Fibroblast of skin of back (primary cell): ENCODE data around the gene GSTA2.

Experiments
- DNase-seq: peaks from one replicate; pipeline ENCODE4 v3.0.0-alpha.2; 2013

The GSTA2 gene

DNA sequence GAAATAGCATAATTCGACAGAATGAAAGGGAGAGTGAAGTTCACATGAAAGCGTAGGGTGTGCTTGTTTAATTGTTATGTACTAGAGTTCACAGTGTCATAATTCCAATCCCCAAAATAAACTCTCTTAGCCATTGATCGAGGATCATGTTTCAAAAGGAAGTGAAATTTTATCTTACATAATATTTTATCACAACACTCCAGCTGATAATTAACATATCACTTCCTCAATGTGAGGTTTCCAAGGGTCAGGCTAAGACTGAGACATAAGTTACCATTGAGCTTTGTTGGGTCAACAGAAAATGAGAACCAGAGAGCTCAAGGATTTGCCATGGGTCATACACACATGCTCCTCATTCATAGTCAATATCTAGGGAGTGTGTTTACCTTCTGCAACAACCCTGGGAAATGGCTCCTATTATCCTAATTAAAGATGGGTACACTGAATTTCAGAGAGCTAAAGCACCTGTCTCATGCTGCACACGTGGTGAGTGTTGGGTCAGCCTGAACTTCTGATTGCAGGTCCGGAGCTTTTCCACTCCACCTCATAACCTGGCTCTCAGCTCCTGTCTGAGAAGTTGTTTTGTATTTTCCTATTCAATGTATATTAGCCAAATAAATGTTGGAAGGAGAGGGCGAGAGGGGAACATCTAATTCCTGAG is 3.0 kb downstream of the GSTA2 start:
- DNase-seq: no peak

- peak; percentile 17 for DNase-seq
Measured at GRCh38 chr6:52759085-52759484, 4.2 kb downstream of the GSTA2 start.

- DNase-seq: peak; percentile 78
Measured at GRCh38 chr6:52757651-52758338, 5.5 kb downstream of the GSTA2 start.

- DNase-seq: no peak
Measured at GRCh38 chr6:52754443-52754842, 8.8 kb downstream of the GSTA2 start.

DNA sequence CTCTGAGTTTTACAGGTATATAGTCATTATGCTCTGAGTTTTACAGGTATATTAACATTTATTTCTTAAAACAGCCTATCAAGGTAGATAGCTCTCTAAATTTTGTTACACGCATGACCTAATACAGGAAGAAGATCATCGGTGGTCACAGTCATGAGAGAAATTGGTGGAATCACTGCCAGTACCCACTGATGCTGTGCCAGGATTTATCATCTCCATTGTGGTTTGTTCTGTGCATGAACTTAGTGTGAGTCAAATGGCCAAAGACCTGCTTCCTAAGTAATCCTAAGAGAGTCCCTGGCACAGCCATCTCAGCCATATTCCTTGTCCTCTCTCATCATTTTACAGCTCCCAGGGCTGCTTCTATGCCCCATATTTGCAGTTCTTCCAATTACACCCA is 10.1 kb downstream of the GSTA2 start:
- peak; percentile 40 for DNase-seq

DNA sequence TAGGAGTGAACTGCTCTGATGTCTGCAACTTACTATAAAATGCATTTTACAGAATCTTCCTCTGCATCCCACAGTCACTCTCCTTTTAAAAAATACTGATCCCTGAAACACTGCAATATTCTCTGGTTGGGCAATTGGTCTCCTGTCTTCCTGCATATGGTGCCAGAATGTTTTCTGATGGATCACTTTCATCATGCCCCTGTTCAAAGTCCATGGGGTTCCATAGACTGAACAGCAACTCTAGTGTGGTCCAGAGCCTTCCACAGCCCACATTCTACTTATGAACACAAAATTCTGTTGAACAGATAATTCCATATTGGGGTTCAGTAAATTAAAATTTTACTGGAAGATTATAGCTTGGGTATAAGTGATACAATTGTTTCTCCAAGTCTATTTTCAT is 11.0 kb downstream of the GSTA2 start:
- no peak for DNase-seq

DNA sequence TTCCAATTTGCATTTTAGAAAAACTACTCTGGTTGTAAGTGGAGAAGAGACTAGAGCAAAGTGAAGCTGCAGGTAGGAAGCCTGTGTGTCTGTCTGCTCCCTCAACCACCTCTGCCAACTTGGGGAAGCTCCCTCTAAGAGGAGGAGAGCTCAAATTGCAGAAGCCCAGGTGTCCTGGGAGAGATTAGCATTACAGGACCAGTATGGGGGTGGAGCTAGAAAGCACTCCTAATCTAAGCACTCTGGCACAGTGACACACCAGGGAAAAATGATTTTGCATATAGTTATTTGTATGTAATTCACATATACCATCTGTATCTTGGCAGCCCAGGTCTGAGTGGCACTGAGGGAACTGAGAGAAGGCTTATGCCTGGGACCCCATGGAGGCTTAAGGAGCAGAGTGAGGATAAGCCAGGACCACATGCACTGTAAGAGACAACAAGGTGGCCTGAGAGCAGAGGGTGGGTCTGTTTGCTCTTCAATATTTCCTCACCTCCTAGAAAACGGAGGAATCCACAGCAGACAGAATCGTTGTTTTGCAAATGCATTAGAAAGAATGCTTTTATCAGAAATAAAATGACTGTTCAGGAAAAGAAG is 13.6 kb downstream of the GSTA2 start:
- DNase-seq: peak; percentile 48

GRCh38 chr6:52747301-52747700 is 16.0 kb downstream of the GSTA2 start:
- DNase-seq: peak; percentile 99

- peak; percentile 21 for DNase-seq
Measured at GRCh38 chr6:52746213-52746612, 17.1 kb downstream of the GSTA2 start.

GRCh38 chr6:52745764-52746201 is 17.5 kb downstream of the GSTA2 start:
- DNase-seq: no peak

- peak; percentile 72 for DNase-seq
Measured at GRCh38 chr6:52741872-52742271, 21.4 kb downstream of the GSTA2 start.

GRCh38 chr6:52739627-52740026 is 23.6 kb downstream of the GSTA2 start:
- DNase-seq: no peak

- DNase-seq: no peak
Measured at GRCh38 chr6:52739134-52739533, 24.1 kb downstream of the GSTA2 start.

- DNase-seq: no peak
Measured at GRCh38 chr6:52736145-52736544, 27.1 kb downstream of the GSTA2 start.

GRCh38 chr6:52735071-52735470 is 28.2 kb downstream of the GSTA2 start:
- DNase-seq: no peak

DNA sequence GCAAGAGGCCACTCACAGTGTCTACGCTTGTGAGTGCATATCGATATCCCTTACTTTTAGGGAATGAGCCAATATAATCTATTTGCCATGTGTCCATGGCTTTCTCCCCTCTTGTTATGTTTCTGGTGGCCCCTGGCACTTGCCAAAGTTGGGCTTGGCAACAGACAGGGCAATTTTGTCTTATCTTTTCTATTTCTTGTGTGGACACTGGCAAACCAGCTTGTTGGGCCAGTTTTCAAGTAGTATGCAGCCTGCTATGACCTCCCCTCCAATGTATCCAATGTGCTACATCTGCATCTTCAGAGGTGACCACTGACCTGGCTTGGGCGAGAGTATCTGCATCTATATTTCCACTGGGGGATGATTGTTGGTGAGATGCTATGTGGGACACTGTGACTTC is 29.2 kb downstream of the GSTA2 start:
- no peak for DNase-seq

DNA sequence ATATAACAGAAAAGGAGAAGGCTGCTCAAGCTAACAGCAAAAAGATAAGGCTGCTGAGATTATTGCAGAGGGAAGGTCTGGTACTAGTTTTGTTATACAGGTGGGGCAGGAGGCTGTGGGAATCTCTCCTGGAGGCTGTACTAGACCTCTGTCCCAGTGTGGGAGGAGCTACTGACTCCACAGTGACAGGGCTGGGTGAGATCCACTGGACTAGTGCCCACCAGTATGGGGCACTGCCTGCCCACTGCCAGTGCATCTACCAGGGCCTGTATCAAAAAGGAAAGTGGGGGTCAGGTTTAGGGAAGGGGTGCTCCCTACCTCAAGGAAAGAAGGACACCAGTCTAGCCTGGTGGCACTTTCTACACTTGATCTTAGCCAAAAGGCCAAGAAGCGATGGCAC is 30.1 kb downstream of the GSTA2 start:
- DNase-seq: no peak

DNA sequence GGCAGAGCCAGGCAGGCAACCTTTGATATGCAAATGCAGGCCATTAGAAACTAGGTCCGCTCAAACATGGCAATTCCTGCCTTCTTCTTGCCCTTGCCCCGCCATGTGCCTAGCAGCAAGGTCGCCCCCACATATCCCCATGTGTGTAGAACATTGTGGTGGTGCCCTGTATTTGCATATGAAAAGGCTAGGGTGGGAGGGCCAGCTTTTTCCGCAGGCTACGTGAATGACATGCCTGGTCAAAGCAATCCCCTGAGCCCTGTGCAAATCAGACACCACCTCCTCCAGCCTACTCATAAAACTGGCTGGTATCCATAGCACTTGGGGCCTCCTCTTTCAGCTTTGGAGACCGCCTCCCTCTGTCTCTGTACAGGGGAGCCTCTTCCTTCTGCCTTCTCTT is 31.6 kb downstream of the GSTA2 start:
- peak; percentile 27 for DNase-seq

- DNase-seq: no peak
Measured at GRCh38 chr6:52729576-52729975, 33.7 kb downstream of the GSTA2 start.

DNA sequence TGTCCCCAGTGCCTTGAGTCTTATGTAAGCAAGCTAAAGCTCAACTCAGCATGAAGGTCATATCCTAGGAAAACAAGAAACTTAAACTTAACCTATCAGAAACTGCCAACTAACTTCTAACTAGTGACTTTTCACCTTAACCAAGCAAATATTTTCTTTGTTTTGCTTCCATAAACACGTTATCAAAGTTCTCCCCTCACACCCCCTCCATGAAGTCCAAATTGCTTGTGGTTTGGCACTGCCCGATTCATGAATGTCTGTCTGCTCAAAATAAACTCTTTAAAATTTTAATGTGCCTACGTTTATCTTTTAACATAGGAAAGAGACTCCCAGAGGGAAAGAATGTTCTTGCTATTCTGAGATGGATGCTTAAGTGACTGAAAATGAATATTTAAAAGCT is 34.9 kb downstream of the GSTA2 start:
- DNase-seq: peak; percentile 24

DNA sequence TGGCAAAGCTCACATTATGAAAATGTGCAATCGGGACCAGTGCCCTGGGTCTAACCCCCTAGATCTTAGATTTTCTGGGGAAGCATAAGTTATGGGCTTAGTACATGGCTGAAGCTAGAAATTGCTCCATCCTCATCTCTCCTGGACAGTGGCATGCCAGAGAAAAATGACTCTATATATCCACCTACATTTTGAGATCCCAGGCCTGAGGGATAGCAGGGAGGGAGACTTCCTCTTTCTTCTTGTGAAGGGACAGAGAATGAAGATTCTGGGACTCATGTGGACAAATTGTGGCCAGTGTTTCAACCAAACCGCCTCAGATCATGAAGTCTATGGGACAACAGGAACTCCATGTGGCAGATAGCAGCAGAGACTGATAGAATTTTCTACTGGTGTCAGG is 35.4 kb downstream of the GSTA2 start:
- no peak for DNase-seq

DNA sequence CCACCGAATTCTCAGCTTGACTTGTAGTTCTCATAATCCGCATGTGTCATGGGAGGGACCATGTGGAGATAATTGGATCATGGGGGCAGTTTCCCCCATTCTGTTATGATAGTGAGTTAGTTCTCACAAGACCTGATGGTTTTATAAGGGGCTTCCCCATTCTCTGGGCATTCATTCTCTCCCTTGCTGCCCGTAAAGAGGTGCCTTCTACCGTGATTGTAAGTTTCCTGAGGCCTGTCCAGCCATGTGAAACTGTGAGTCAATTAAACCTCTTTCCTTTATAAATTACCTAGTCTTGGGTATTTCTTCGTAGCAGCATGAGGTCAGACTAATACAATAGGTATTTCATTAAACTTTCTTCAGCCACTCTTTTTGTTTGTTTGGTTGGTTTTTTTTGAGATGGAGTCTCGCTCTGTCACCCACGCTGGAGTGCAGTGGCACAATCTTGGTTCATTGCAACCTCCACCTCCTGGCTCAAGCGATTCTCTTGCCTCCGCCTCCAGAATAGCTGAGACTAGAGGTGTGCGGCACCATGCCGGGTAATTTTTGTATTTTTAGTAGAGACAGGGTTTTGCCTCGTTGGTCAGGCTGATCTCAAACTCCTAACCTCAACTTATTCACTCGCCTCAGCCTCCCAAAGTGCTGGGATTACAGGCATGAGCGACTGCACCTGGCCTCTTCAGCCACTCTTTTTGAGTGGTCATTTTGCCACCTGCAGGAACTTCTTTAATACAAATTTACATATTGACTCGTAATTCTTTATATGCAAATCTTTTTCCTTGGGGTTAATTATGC is 36.3 kb downstream of the GSTA2 start:
- no peak for DNase-seq

GRCh38 chr6:52726193-52726542 is 37.1 kb downstream of the GSTA2 start:
- DNase-seq: no peak
